NCI-H2081 treated with DMSO at 0.1 percent for 48 hours (cell line): ENCODE measurements around the gene NEB.

Experiments used
- DNase-seq: peaks from one replicate; lab custom pipeline; 2025; lab: John Stamatoyannopoulos, UW

NEB gene

GRCh38 chr2:151481744-151482143 lies 252.5 kb downstream of the NEB start:
- no peak for DNase-seq

GRCh38 chr2:151478011-151478410 lies 256.3 kb downstream of the NEB start:
- no peak for DNase-seq

- no peak for DNase-seq
Measured at GRCh38 chr2:151476287-151476686, 258.0 kb downstream of the NEB start.

DNA sequence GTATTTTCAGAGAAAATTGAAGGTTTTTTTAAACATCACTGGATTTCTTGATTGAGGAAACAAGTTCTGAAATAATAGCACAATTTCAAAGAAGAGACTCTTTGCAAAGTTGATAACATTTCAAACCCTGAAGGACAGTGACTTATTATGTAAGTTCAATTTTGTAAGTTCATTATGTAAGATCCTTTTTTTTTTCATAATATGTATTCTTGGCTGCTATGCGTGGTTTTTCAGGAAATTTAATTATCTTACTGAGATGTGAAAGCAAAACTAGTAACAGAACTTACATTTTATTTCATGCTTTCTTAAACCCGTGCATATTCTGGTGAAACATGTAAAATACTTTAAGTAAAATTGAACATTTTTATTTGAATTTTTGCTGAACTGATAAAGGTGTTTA lies 259.2 kb downstream of the NEB start:
- DNase-seq: no peak

- no peak for DNase-seq
Measured at GRCh38 chr2:151472966-151473365, 261.3 kb downstream of the NEB start.

- no peak for DNase-seq
Measured at GRCh38 chr2:151470556-151470955, 263.7 kb downstream of the NEB start.

DNA sequence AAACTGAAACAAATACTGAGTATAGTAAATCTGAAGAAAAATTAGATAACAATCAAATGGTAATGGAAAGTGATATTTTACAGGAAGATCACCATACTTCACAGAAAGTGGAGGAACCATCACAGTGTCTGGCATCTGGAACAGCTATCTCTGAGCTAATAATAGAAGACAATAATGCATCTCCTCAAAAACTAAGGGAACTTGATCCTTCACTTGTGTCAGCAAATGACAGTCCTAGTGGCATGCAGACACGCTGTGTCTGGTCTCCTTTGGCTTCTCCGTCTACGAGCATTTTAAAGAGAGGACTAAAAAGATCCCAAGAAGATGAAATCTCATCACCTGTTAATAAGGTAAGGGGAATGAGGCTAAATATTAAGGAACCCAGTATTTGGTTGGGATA lies 268.5 kb downstream of the NEB start:
- no peak for DNase-seq

DNA sequence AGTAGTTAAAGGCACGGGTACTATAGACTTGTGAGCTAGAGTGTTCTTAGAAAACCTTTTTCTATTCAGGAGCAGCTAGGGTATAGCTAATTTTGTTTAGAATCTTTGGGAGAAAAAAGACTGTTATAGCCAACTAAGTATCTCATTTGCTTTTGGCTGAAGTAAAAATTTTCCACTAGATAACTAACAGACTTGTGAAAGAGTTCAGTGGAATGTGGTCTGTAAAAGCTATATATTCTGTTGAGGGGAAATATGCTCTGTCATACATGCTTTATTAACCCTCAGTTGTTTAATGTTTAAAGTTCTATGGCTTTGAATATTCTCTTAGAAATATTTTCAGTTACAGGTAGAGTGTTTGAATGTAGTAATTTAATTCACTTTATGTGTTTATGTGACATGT lies 274.9 kb downstream of the NEB start:
- no peak for DNase-seq

GRCh38 chr2:151439127-151439526 lies 295.1 kb downstream of the NEB start:
- DNase-seq: no peak

DNA sequence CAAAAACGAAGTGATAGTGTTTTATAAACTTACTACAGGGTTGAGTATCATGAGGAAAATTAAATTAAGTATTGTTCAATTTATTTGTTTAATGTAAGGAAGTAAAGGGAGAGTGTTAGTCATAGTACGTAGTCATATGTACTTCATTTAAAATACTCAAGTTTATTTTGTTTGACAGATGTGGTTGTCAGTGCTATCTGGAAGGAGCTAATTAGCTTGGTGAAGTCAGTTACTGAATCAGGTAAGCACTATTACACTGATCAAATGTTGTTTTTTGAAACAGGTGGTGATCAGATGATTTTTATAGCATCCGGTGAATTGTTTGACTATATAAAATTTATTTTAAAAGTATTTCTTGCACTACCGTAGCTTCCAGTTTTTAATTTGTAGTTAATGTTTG lies 295.8 kb downstream of the NEB start:
- no peak for DNase-seq

DNA sequence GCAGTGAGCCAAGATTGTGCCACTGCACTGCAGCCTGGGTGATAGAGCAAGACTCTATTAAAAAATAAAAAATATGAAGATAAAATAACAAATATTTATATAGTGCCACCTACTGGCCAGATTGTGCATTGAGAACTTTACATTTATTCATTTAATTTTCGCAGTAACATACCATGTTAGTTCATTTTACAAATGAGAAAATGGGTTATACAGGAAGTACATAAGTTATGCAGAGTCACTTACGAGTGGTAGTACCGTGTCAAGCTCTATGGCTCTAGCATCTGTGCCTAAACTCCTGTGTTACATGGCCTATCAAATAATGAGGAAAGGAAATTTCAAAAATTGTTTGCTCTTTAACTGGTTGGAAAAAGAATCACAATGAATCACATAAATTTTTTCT lies 296.6 kb downstream of the NEB start:
- DNase-seq: no peak
